ENCODE measurements around the gene BICRA. TPM values are rescaled to one million over a fixed set of nuclear protein-coding genes. Genes with fewer than 3 reads are reported as not detected.
"Not testable (repeated sequence)": the region's sequence is repeated elsewhere in the genome, so short reads cannot be mapped to it uniquely, and the experiment has no call there.

BICRA gene
- total RNA-seq, 2 donors from 2014 or later, result 32.1 to 34.8 TPM

- not testable (repeated sequence) for H3K27ac Mint-ChIP-seq; H3K36me3 Mint-ChIP-seq (ENCODE audit: low read depth); H3K4me3 Mint-ChIP-seq; DNase-seq; H3K27me3 Mint-ChIP-seq; H3K9me3 ChIP-seq (ENCODE audit: control insufficient read depth, low read length, poor library complexity, severe bottlenecking); ATAC-seq
- H3K4me1 Mint-ChIP-seq, result peaks cover 11% of the 10 kb centered on the region
Observed at GRCh38 chr19:47668556-47668955, 59.6 kb downstream of the BICRA start.

- Mint-ChIP-seq H3K4me3 (no peak overlapping the region), H3K27ac (peak overlapping the region; percentile 44), H3K4me1 (peaks cover 17% of the 10 kb centered on the region), H3K36me3 (ENCODE audit: low read depth) (peaks cover 13% of the 10 kb centered on the region), H3K27me3 (no peaks in the 10 kb centered on the region)
- H3K9me3 ChIP-seq (ENCODE audit: control insufficient read depth, low read length, poor library complexity, severe bottlenecking), result no peaks in the 10 kb centered on the region
- no peak for ATAC-seq
- no peak for DNase-seq
Observed at GRCh38 chr19:47670736-47671135, 61.8 kb downstream of the BICRA start.

DNA sequence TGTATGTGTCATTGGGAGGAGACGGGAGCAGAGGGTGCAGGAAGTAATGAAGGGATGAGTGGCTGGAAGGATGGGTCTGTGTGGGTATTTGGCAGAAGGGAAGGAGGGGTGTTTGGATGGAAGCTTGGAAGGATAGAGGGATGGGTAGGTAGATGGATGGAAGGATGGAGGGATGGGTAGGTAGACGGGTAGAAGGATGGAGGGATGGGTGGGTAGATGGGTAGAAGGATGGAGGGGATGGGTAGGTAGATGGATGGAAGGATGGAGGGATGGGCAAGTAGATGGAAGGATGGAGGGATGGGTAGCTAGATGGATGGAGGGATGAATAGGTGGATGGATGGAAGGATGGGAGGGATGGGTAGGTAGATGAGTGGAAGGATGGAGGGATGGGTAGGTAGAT is 62.6 kb downstream of the BICRA start:
- DNase-seq (no peak), ATAC-seq (no peak)
- H3K36me3 Mint-ChIP-seq (ENCODE audit: low read depth), result peaks cover 13% of the 10 kb centered on the region
- H3K27ac Mint-ChIP-seq, result peak overlapping the region; percentile 44
- peaks cover 15% of the 10 kb centered on the region for H3K4me1 Mint-ChIP-seq
- no peak overlapping the region for H3K4me3 Mint-ChIP-seq
- H3K27me3 Mint-ChIP-seq, result no peaks in the 10 kb centered on the region
- H3K9me3 ChIP-seq (ENCODE audit: control insufficient read depth, low read length, poor library complexity, severe bottlenecking), result no peaks in the 10 kb centered on the region

DNA sequence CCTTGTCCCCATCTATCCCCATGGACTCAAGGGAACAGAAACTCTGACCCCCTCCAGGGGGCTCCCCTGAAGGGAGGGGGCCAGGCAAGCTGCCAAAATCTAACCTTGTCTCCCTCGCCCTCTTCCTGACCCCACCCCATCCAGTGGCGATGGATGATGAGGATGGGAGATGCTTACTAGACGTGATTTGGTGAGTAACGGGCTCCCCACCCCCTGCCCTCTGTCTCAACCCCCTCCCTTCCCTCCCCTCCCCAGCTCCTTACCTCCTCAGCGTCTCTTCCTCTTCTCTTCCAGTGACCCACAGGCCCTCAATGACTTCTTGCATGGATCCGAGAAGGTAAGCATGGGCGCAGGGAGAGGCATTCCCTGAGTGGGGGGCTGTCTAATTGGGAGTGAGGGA is 64.5 kb downstream of the BICRA start:
- no peaks in the 10 kb centered on the region for H3K9me3 ChIP-seq (ENCODE audit: control insufficient read depth, low read length, poor library complexity, severe bottlenecking)
- Mint-ChIP-seq H3K4me1 (peaks cover 13% of the 10 kb centered on the region), H3K4me3 (no peak overlapping the region), H3K36me3 (ENCODE audit: low read depth) (peaks cover 13% of the 10 kb centered on the region), H3K27me3 (no peaks in the 10 kb centered on the region), H3K27ac (peak overlapping the region; percentile 72)
- DNase-seq, result no peak
- no peak for ATAC-seq

- peak overlapping the region; percentile 72 for H3K27ac Mint-ChIP-seq
- DNase-seq (no peak), ATAC-seq (no peak)
- H3K9me3 ChIP-seq (ENCODE audit: control insufficient read depth, low read length, poor library complexity, severe bottlenecking), result no peaks in the 10 kb centered on the region
- H3K27me3 Mint-ChIP-seq, result no peaks in the 10 kb centered on the region
- no peak overlapping the region for H3K4me3 Mint-ChIP-seq
- peaks cover 13% of the 10 kb centered on the region for H3K36me3 Mint-ChIP-seq (ENCODE audit: low read depth)
- H3K4me1 Mint-ChIP-seq, result peaks cover 13% of the 10 kb centered on the region
Observed at GRCh38 chr19:47674548-47674947, 65.6 kb downstream of the BICRA start.

- no peaks in the 10 kb centered on the region for H3K27me3 Mint-ChIP-seq
- DNase-seq (no peak), ATAC-seq (no peak)
- H3K27ac Mint-ChIP-seq, result no peak overlapping the region
- H3K36me3 Mint-ChIP-seq (ENCODE audit: low read depth), result peaks cover 11% of the 10 kb centered on the region
- no peak overlapping the region for H3K4me3 Mint-ChIP-seq
- H3K9me3 ChIP-seq (ENCODE audit: control insufficient read depth, low read length, poor library complexity, severe bottlenecking), result no peaks in the 10 kb centered on the region
- H3K4me1 Mint-ChIP-seq, result peaks cover 13% of the 10 kb centered on the region
Observed at GRCh38 chr19:47675271-47675670, 66.3 kb downstream of the BICRA start.

- no peak overlapping the region for H3K27ac Mint-ChIP-seq
- peaks cover 13% of the 10 kb centered on the region for H3K4me1 Mint-ChIP-seq
- no peak overlapping the region for H3K4me3 Mint-ChIP-seq
- ATAC-seq (no peak), DNase-seq (no peak)
- peaks cover 8% of the 10 kb centered on the region for H3K36me3 Mint-ChIP-seq (ENCODE audit: low read depth)
- no peaks in the 10 kb centered on the region for H3K9me3 ChIP-seq (ENCODE audit: control insufficient read depth, low read length, poor library complexity, severe bottlenecking)
- H3K27me3 Mint-ChIP-seq, result no peaks in the 10 kb centered on the region
Observed at GRCh38 chr19:47675859-47676258, 66.9 kb downstream of the BICRA start.

DNA sequence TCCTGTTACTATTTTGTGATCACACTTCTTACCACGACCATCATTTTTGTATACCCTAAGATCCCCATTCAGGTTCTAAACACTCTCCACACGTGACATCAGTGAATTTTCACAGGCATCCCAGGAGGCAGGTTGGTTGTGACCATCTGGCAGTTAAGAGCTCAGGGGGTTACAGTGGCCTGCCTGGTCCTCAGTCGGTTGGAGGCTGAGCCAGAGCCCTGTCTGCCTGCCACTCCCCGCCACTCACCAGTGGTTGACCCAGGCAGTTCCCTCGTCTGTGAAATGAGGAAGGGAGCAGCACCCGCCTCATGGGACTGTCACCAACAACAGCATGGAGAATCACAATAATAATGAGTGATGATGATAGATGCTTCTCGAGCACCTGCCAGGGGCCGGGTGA is 67.9 kb downstream of the BICRA start:
- no peaks in the 10 kb centered on the region for H3K9me3 ChIP-seq (ENCODE audit: control insufficient read depth, low read length, poor library complexity, severe bottlenecking)
- no peak overlapping the region for H3K4me3 Mint-ChIP-seq
- peaks cover 11% of the 10 kb centered on the region for H3K4me1 Mint-ChIP-seq
- no peak for ATAC-seq
- no peaks in the 10 kb centered on the region for H3K27me3 Mint-ChIP-seq
- no peak for DNase-seq
- H3K36me3 Mint-ChIP-seq (ENCODE audit: low read depth), result peaks cover 10% of the 10 kb centered on the region
- no peak overlapping the region for H3K27ac Mint-ChIP-seq

DNA sequence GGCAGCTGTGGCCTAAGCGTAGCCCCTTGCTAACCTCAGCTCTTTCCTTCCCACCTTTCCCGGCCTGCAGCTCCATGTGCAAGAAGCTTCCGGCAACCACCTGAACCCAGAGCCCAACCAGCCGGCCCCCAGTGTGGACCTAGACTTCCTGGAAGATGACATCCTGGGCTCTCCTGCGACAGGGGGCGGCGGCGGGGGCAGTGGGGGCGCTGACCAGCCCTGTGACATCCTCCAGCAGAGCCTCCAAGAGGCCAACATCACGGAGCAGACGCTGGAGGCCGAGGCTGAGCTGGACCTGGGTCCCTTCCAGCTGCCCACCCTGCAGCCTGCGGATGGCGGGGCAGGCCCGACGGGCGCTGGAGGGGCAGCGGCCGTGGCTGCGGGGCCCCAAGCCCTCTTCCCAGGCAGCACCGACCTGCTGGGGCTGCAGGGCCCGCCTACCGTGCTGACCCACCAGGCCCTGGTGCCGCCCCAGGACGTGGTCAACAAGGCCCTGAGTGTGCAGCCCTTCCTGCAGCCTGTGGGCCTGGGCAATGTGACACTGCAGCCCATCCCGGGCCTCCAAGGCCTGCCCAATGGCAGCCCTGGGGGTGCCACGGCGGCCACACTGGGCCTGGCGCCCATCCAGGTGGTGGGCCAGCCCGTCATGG is 70.4 kb downstream of the BICRA start:
- H3K27ac Mint-ChIP-seq, result no peak overlapping the region
- H3K9me3 ChIP-seq (ENCODE audit: control insufficient read depth, low read length, poor library complexity, severe bottlenecking), result no peaks in the 10 kb centered on the region
- DNase-seq (no peak), ATAC-seq (no peak)
- H3K27me3 Mint-ChIP-seq, result no peaks in the 10 kb centered on the region
- H3K4me1 Mint-ChIP-seq, result peaks cover 11% of the 10 kb centered on the region
- peaks cover 9% of the 10 kb centered on the region for H3K36me3 Mint-ChIP-seq (ENCODE audit: low read depth)
- H3K4me3 Mint-ChIP-seq, result no peak overlapping the region

DNA sequence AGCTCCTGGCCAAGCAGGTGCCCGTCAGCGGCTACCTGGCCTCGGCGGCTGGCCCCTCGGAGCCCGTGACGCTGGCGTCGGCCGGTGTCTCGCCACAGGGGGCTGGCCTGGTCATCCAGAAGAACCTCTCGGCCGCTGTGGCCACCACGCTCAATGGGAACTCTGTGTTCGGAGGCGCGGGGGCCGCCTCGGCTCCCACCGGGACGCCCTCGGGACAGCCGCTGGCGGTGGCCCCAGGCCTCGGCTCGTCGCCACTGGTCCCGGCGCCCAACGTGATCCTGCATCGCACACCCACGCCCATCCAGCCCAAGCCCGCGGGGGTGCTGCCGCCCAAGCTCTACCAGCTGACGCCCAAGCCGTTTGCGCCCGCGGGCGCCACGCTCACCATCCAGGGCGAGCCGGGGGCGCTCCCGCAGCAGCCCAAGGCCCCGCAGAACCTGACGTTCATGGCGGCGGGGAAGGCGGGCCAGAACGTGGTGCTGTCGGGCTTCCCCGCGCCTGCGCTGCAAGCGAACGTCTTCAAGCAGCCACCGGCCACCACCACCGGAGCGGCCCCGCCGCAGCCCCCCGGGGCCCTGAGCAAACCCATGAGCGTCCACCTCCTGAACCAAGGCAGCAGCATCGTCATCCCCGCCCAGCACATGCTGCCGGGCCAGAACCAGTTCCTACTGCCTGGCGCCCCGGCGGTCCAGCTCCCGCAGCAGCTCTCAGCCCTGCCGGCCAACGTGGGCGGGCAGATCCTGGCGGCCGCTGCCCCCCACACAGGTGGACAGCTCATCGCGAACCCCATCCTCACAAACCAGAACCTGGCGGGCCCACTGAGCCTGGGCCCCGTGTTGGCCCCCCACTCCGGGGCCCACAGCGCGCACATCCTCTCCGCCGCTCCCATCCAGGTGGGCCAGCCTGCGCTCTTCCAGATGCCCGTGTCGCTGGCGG is 71.3 kb downstream of the BICRA start:
- H3K9me3 ChIP-seq (ENCODE audit: control insufficient read depth, low read length, poor library complexity, severe bottlenecking), result no peaks in the 10 kb centered on the region
- ATAC-seq (no peak), DNase-seq (no peak)
- Mint-ChIP-seq H3K36me3 (ENCODE audit: low read depth) (peaks cover 5% of the 10 kb centered on the region), H3K4me1 (peaks cover 6% of the 10 kb centered on the region), H3K27ac (no peak overlapping the region), H3K27me3 (no peaks in the 10 kb centered on the region), H3K4me3 (no peak overlapping the region)

DNA sequence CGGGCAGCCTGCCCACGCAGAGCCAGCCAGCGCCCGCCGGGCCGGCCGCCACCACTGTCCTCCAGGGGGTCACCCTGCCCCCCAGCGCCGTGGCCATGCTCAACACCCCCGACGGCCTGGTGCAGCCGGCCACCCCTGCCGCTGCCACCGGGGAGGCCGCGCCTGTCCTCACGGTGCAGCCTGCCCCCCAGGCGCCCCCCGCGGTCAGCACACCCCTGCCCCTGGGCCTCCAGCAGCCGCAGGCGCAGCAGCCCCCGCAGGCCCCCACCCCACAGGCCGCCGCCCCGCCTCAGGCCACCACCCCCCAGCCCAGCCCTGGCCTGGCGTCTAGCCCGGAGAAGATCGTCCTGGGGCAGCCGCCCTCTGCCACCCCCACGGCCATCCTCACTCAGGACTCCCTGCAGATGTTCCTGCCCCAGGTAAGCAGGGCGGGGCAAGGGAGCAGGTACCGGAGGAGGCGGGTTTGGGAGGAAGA is 72.0 kb downstream of the BICRA start:
- no peak overlapping the region for H3K4me3 Mint-ChIP-seq
- ATAC-seq (no peak), DNase-seq (no peak)
- H3K27ac Mint-ChIP-seq, result no peak overlapping the region
- no peaks in the 10 kb centered on the region for H3K27me3 Mint-ChIP-seq
- H3K4me1 Mint-ChIP-seq, result peaks cover 7% of the 10 kb centered on the region
- peaks cover 3% of the 10 kb centered on the region for H3K36me3 Mint-ChIP-seq (ENCODE audit: low read depth)
- H3K9me3 ChIP-seq (ENCODE audit: control insufficient read depth, low read length, poor library complexity, severe bottlenecking), result no peaks in the 10 kb centered on the region

DNA sequence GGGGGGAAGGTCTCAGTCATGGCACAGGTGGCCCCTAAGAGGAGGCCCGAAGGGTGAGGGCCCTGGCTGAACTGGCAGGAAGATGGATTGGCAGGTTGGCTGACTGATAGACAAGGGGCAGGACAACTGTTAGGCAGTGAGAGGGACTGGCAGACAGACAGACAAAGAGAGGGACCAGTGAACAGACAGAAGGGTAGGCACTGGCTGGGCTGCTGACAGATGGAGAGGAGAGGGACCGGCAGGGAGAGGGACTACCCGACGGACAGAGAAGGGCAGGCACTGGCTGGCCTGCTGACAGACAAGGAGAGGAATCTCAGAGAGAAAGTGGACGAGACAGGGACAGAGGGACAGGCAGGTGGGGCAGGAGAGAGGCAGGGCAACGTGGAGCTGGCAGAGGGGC is 72.5 kb downstream of the BICRA start:
- Mint-ChIP-seq H3K4me3 (no peak overlapping the region), H3K4me1 (peaks cover 7% of the 10 kb centered on the region), H3K27ac (no peak overlapping the region), H3K27me3 (no peaks in the 10 kb centered on the region), H3K36me3 (ENCODE audit: low read depth) (peaks cover 3% of the 10 kb centered on the region)
- ATAC-seq, result no peak
- DNase-seq, result no peak
- no peaks in the 10 kb centered on the region for H3K9me3 ChIP-seq (ENCODE audit: control insufficient read depth, low read length, poor library complexity, severe bottlenecking)

- H3K27me3 Mint-ChIP-seq, result no peaks in the 10 kb centered on the region
- no peaks in the 10 kb centered on the region for H3K9me3 ChIP-seq (ENCODE audit: control insufficient read depth, low read length, poor library complexity, severe bottlenecking)
- no peak overlapping the region for H3K4me3 Mint-ChIP-seq
- DNase-seq (no peak), ATAC-seq (no peak)
- peaks cover 7% of the 10 kb centered on the region for H3K4me1 Mint-ChIP-seq
- H3K36me3 Mint-ChIP-seq (ENCODE audit: low read depth), result peaks cover 3% of the 10 kb centered on the region
- no peak overlapping the region for H3K27ac Mint-ChIP-seq
Observed at GRCh38 chr19:47681936-47682335, 73.0 kb downstream of the BICRA start.

Data from T-helper 17 cell (primary cell).